Ovary (tissue), 10 donors: Measurements from ENCODE around the gene IDI1. TPM values are rescaled to one million over a fixed set of nuclear protein-coding genes. Genes with fewer than 3 reads are reported as not detected.

Experiments used
- DNase-seq, 5 donors: peaks; one replicate each; pipeline ENCODE4 v3.0.0-alpha.2; 2019 to 2020
- H3K27ac ChIP-seq, 2 donors: fragments of 200-600 bp; one replicate each; pipeline versions ENCODE4 v1.5.1 to v1.8.0; 2019 to 2022
- H3K27me3 ChIP-seq: fragments of 200-600 bp; one replicate; pipeline ENCODE4 v1.8.0; 2022
- H3K36me3 ChIP-seq: fragments of 200-600 bp; sonication (generic); one replicate; pipeline ENCODE4 v1.5.1; 2019
- H3K4me1 ChIP-seq: one replicate; pipeline ENCODE4 v1.8.1; 2013; ENCODE audit warnings: mild to moderate bottlenecking, moderate library complexity; ENCODE audit not compliant: insufficient read depth
- H3K4me3 ChIP-seq: fragments of 200-600 bp; sonication (generic); one replicate; pipeline ENCODE4 v1.5.1; 2017
- H3K9me3 ChIP-seq, 2 donors: fragments of 200-600 bp in 1 of 2; sonication (generic) in 1 of 2; one replicate each; pipeline versions ENCODE4 v1.5.1 to v1.8.1; 2013 to 2019; ENCODE audit warnings: mild to moderate bottlenecking in 1 of 2, moderate library complexity in 1 of 2
- CTCF ChIP-seq, 3 donors: fragments of 450-650 bp in 2 of 3; fragments of 200-600 bp in 1 of 3; IDR thresholded peaks; one replicate each; pipeline versions ENCODE4 v1.5.1 to v1.8.0; 2016 to 2022; ENCODE audit warnings: antibody characterized with exemption in 3 of 3, mild to moderate bottlenecking in 1 of 3
- EP300 ChIP-seq: sonication (generic); formaldehyde crosslinking; IDR thresholded peaks from one replicate; pipeline ENCODE4 v1.6.1; 2017; ENCODE audit warnings: antibody characterized with exemption
- POLR2A ChIP-seq: fragments of 450-650 bp; IDR thresholded peaks from one replicate; pipeline ENCODE4 v1.6.1; 2017; ENCODE audit warnings: antibody characterized with exemption, mild to moderate bottlenecking, moderate library complexity
- WGBS, 3 donors: extraction: QIAGEN DNeasy Blood & Tissue Kit in 1 of 3; methylation state at CpG; one replicate each; pipeline versions ENCODE4 v1.1.5 to v1.1.7; 2013 to 2017; 5-methylcytosine and 5-hydroxymethylcytosine counted together
- intact Hi-C, 4 donors: fragments of 100-400 bp; cut with DNase I; formaldehyde crosslinking; loops; one replicate each; pipeline versions ENCODE4 v1.11.0 to v1.15.1; 2022 to 2023
- long read RNA-seq, 3 donors: library from polyadenylated mRNA in 2 of 3; unstranded in 2 of 3; transcript quantifications; one replicate each; pipeline ENCODE4 v2.0.0 and lab custom pipeline, GENCODE V29; 2021 to 2026
- polyA plus RNA-seq, 2 donors: library from polyadenylated mRNA; stranded (reverse); fragments of 200-250 nt in 1 of 2; fragments of 350-450 nt in 1 of 2; fragmentation: Illumina TruSeq in 1 of 2; extraction: RNeasy Lipid Tissue Mini Kit (QIAGEN cat#74804) in 1 of 2; gene quantifications; one replicate each; pipeline ENCODE4 v1.2.3, GENCODE V29; 2013 to 2014
- total RNA-seq, 7 donors: library from RNA; depleted of rRNA in 2 of 7; stranded (reverse); fragments of >200 nt in 2 of 7; fragmentation: NEBNext Ultra II Directional in 3 of 7; extraction: Animal tissue kit (Norgen Biotek cat#: 25700) in 3 of 7; gene quantifications; one replicate each; pipeline versions ENCODE4 v1.1.0 to v1.2.4, GENCODE V29; 2016 to 2023
- donor health status: DM: no; HTN: no; CAD: no; lungs with moderate emphysema.
- donor health status: DM: no; HTN: no; CAD: no.
- donor health status: Bipolar disorder and iron deficiency.
- donor health status: DM: yes; HTN: yes; CAD: no.
- donor health status: DM: no; HTN: no; CAD: no.
- donor health status: DM: yes; HTN: yes; CAD: no.

The IDI1 gene
- total RNA-seq (10 to 100 TPM; 17.3 to 99.0 (median 24.4) TPM), polyA plus RNA-seq (10 to 100 TPM; 20.3 to 53.0 TPM)
- long read RNA-seq, donor 1, transcript IDI1-201 (5 exons, 2,301 nt) = major isoform, 79 of 156 reads
- long read RNA-seq, donor 1, transcript IDI1-205 (4 exons, 1,066 nt) = minor isoform, 63 of 156 reads
- long read RNA-seq, donor 1, partial matches to known transcripts = 10 of 156 reads
- long read RNA-seq, donor 1, other reads (novel, unspliced or antisense) = 4 of 156 reads
- long read RNA-seq, donor 2, transcript IDI1-201 (5 exons, 2,301 nt) = major isoform, 15 of 36 reads
- long read RNA-seq, donor 2, transcript IDI1-205 (4 exons, 1,066 nt) = major isoform, 15 of 36 reads
- long read RNA-seq, donor 2, partial matches to known transcripts = 6 of 36 reads
- long read RNA-seq, donor 2, other reads (novel, unspliced or antisense) = 0 of 36 reads
- long read RNA-seq, donor 3, transcript IDI1-205 (4 exons, 1,066 nt) = minor isoform, 8 of 67 reads
- long read RNA-seq, donor 3, transcript IDI1-201 (5 exons, 2,301 nt) = major isoform, 39 of 67 reads
- long read RNA-seq, donor 3, partial matches to known transcripts = 9 of 67 reads
- long read RNA-seq, donor 3, other reads (novel, unspliced or antisense) = 11 of 67 reads

GRCh38 chr10:1048732-1049424 lies at the start of gene IDI1:
Gene IDI1, minus strand, starts transcription at chr10:1049119. Its CDS starts 116 bp downstream, at chr10:1049003.
- peak within 1 kb of the TSS; percentile 94 for H3K4me3 ChIP-seq
- WGBS, 3 donors = 0 to 1% (median 1%) methylated on average over 41 to 83 of the region's 83 CpGs

GRCh38 chr10:1097436-1097835 lies 48.5 kb upstream of the IDI1 start:
- Histone ChIP-seq H3K27ac (no peak overlapping the region), H3K27me3 (no peaks in the 10 kb centered on the region), H3K9me3 (no peaks in the 10 kb centered on the region), H3K4me1 (no peaks in the 10 kb centered on the region), H3K4me3 (no peak overlapping the region), H3K36me3 (no peaks in the 10 kb centered on the region)
- no peak for TF ChIP-seq CTCF (IDR thresholded peaks at IDR 0.05)
- TF ChIP-seq POLR2A = no peak
- no peak for TF ChIP-seq EP300
- intact Hi-C loops = no loop called here
- WGBS, 3 donors = 92 to 96% (median 93%) methylated on average over 6 of the region's 6 CpGs
- DNase-seq = no peak

More at GRCh38 chr10:1048732-1049424, at the start of gene IDI1:
- TF ChIP-seq EP300 (peak; percentile 26), POLR2A (peak; percentile 85), CTCF (IDR thresholded peaks at IDR 0.05) (peak in 1 of 3 donors; percentile 13)
- intact Hi-C loops = loop anchor here in 1 of 4 donors (2.0 to 5.0 kb wide), 2 partner anchors 62 to 118 kb away; partner anchors contain the start of genes GTPBP4 and LARP4B
- Histone ChIP-seq H3K4me1 (peaks cover 10% of the 10 kb centered on the region), H3K9me3 (no peaks in the 10 kb centered on the region), H3K27me3 (no peaks in the 10 kb centered on the region), H3K27ac (peak within 1 kb of the TSS; percentile 93 to 100), H3K36me3 (no peaks in the 10 kb centered on the region)
- DNase-seq = peak; percentile 96 to 98 (median 97)

- 94 to 96% (median 95%) methylated on average over 27 of the region's 27 CpGs for WGBS, 3 donors
- TF ChIP-seq CTCF (IDR thresholded peaks at IDR 0.05) (no peak), POLR2A (no peak), EP300 (no peak)
- no peaks in the 10 kb centered on the region for H3K36me3 ChIP-seq
Measured at GRCh38 chr10:1096287-1096889, 47.5 kb upstream of the IDI1 start.

GRCh38 chr10:1095498-1095897 lies 46.6 kb upstream of the IDI1 start:
- intact Hi-C loops = no loop called here
- no peaks in the 10 kb centered on the region for H3K36me3 ChIP-seq
- H3K9me3 ChIP-seq = no peaks in the 10 kb centered on the region
- no peaks in the 10 kb centered on the region for H3K4me1 ChIP-seq
- DNase-seq = no peak
- H3K27me3 ChIP-seq = no peaks in the 10 kb centered on the region
- TF ChIP-seq EP300 = no peak
- H3K27ac ChIP-seq = no peak overlapping the region
- 88 to 96% (median 90%) methylated on average over 12 of the region's 12 CpGs for WGBS, 3 donors
- H3K4me3 ChIP-seq = no peak overlapping the region

More at GRCh38 chr10:1096287-1096889, 47.5 kb upstream of the IDI1 start:
- intact Hi-C loops = no loop called here
- Histone ChIP-seq H3K4me3 (no peak overlapping the region), H3K4me1 (no peaks in the 10 kb centered on the region), H3K27me3 (no peaks in the 10 kb centered on the region), H3K27ac (no peak overlapping the region), H3K9me3 (no peaks in the 10 kb centered on the region)
- no peak for DNase-seq
